ENCODE data around the gene SYT8. TPM values are rescaled to one million over a fixed set of nuclear protein-coding genes. Genes with fewer than 3 reads are reported as not detected.
A peak's percentile ranks its signal among the peaks of the same experiment; 100 is the strongest.

The SYT8 gene
- total RNA-seq, 1 experiment from 2014 or later = 1.0 TPM

- Histone ChIP-seq H3K9me3 (ENCODE audit: control insufficient read depth in 1 of 2, insufficient read depth in 1 of 2, low read depth in 1 of 2, low read length in 2 of 2) (no peaks in the 10 kb centered on the region), H4K20me1 (ENCODE audit: insufficient read depth) (no peaks in the 10 kb centered on the region), H3K9me2 (ENCODE audit: insufficient read depth) (no peaks in the 10 kb centered on the region), H3K36me3 (ENCODE audit: control insufficient read depth in 1 of 2, insufficient read depth in 2 of 2, low read length in 2 of 2) (no peaks in the 10 kb centered on the region), H3K9ac (ENCODE audit: low read length) (no peak overlapping the region), H3K27ac (ENCODE audit: low read depth, low read length) (no peak overlapping the region), H3K27me3 (ENCODE audit: insufficient read depth, low read length) (no peaks in the 10 kb centered on the region), H2AFZ (ENCODE audit: low read depth, low read length, poor library complexity, severe bottlenecking) (no peak overlapping the region), H3K4me2 (ENCODE audit: low read length) (no peak overlapping the region), H3K79me2 (ENCODE audit: insufficient read depth, low read length) (no peaks in the 10 kb centered on the region), H3K4me1 (ENCODE audit: control insufficient read depth in 1 of 2, insufficient read depth in 2 of 2, low read length in 2 of 2) (peaks cover 3 to 5% of the 10 kb centered on the region in 2 experiments; a peak in 2 of 4 replicates), H3K4me3 (replicated peaks in 1 of 2; ENCODE audit: low read depth in 1 of 2, low read length in 2 of 2) (no peak overlapping the region)
- RAD21 ChIA-PET (ENCODE audit: low non-redundant PET in 1 of 2, low total read pairs in 2 of 2, uncharacterized antibody in 2 of 2, unreplicated experiment in 2 of 2) = no interaction called here
- CTCF ChIA-PET = no interaction called here
- POLR2A ChIA-PET = no interaction called here
- BruUV-seq (replicated peaks) = no TSS peak
- TF ChIP-seq FOSL1 (IDR thresholded peaks at IDR 0.05; ENCODE audit: low read depth) (no peak), SIN3A (IDR thresholded peaks at IDR 0.05; ENCODE audit: low read depth) (no peak), JUND (IDR thresholded peaks at IDR 0.05) (no peak), CTCF (IDR thresholded peaks at IDR 0.05 in 2 of 3, conservative IDR thresholded peaks at IDR 0.05 in 1 of 3; ENCODE audit: borderline replicate concordance in 1 of 3, insufficient read depth in 1 of 3, low read depth in 2 of 3, low read length in 2 of 3) (peak in 2 of 3 experiments; percentile 35 to 44; a peak in 3 of 6 replicates)
- peak; percentile 71 for ATAC-seq
- DNase-seq (ENCODE audit: low read depth, low spot score) = no peak
- intact Hi-C loops (cut with micrococcal nuclease) = no loop called here
Observed at GRCh38 chr11:1869427-1870325, 34.9 kb downstream of the SYT8 start.

DNA sequence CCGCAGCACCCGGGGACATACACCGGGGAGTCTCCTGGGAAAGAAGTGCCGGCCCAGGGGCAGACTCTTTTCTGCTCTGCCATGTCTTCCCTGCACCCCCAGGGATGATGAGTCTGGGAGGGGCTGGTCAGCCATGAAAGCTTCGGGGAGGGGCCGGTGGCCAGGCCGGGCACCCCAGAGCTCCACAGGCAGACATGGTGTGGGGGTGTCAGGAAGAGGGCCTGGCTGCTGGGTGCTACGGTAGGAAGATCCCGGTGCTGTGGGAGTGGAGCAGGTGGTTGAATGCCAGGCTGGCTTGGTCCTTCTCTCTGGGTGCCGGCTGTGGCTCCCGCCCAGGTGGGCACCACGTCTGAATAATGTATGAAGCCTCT, 35.5 kb downstream of the SYT8 start:
- DNase-seq (ENCODE audit: low read depth, low spot score) (no peak), ATAC-seq (no peak)
- ChIA-PET RAD21 (ENCODE audit: low non-redundant PET in 1 of 2, low total read pairs in 2 of 2, uncharacterized antibody in 2 of 2, unreplicated experiment in 2 of 2) (no interaction called here), POLR2A (no interaction called here), CTCF (no interaction called here)
- Histone ChIP-seq H3K36me3 (ENCODE audit: control insufficient read depth in 1 of 2, insufficient read depth in 2 of 2, low read length in 2 of 2) (no peaks in the 10 kb centered on the region), H3K9ac (ENCODE audit: low read length) (no peak overlapping the region), H3K4me2 (ENCODE audit: low read length) (no peak overlapping the region), H3K9me2 (ENCODE audit: insufficient read depth) (no peaks in the 10 kb centered on the region), H3K27me3 (ENCODE audit: insufficient read depth, low read length) (no peaks in the 10 kb centered on the region), H3K4me3 (replicated peaks in 1 of 2; ENCODE audit: low read depth in 1 of 2, low read length in 2 of 2) (no peak overlapping the region), H3K27ac (ENCODE audit: low read depth, low read length) (no peak overlapping the region), H2AFZ (ENCODE audit: low read depth, low read length, poor library complexity, severe bottlenecking) (no peak overlapping the region), H4K20me1 (ENCODE audit: insufficient read depth) (no peaks in the 10 kb centered on the region), H3K9me3 (ENCODE audit: control insufficient read depth in 1 of 2, insufficient read depth in 1 of 2, low read depth in 1 of 2, low read length in 2 of 2) (no peaks in the 10 kb centered on the region), H3K79me2 (ENCODE audit: insufficient read depth, low read length) (no peaks in the 10 kb centered on the region), H3K4me1 (ENCODE audit: control insufficient read depth in 1 of 2, insufficient read depth in 2 of 2, low read length in 2 of 2) (no peaks in the 10 kb centered on the region; a peak in 1 of 4 replicates)
- intact Hi-C loops (cut with micrococcal nuclease) = no loop called here
- BruUV-seq (replicated peaks) = no TSS peak
- no peak for TF ChIP-seq ZFX (IDR thresholded peaks at IDR 0.05)
- no peak for TF ChIP-seq REST (IDR thresholded peaks at IDR 0.05; ENCODE audit: low read depth)
- TF ChIP-seq EZH2 (IDR thresholded peaks at IDR 0.05) = no peak
- TF ChIP-seq RAD21 (IDR thresholded peaks at IDR 0.05; ENCODE audit: low read depth) = no peak
- no peak for TF ChIP-seq POLR2A (IDR thresholded peaks at IDR 0.05; ENCODE audit: borderline replicate concordance, extremely low read depth, insufficient read depth, insufficient read length)
- TF ChIP-seq, protein P1, sequence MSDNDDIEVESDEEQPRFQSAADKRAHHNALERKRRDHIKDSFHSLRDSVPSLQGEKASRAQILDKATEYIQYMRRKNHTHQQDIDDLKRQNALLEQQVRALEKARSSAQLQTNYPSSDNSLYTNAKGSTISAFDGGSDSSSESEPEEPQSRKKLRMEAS (IDR thresholded peaks at IDR 0.05) = no peak
- TF ChIP-seq ELF1 (IDR thresholded peaks at IDR 0.05; ENCODE audit: borderline replicate concordance, low read depth) = no peak
- no peak for TF ChIP-seq ZBTB33 (IDR thresholded peaks at IDR 0.05; ENCODE audit: extremely low read depth, insufficient replicate concordance, low read length)
